Activated gamma-delta T cell treated with Interleukin-2 at 50 U/mL for 16 hours (primary cell): ENCODE measurements around the gene PTPRN2.
"Not testable (repeated sequence)": the region's sequence is repeated elsewhere in the genome, so short reads cannot be mapped to it uniquely, and the experiment has no call there.

Experiments
- DNase-seq: peaks from one replicate; pipeline ENCODE4 v3.0.0-alpha.2; 2020

The PTPRN2 gene

GRCh38 chr7:157998884-157999552 is 588.6 kb downstream of the PTPRN2 start:
- DNase-seq, result no peak

GRCh38 chr7:157997471-157997870 is 590.2 kb downstream of the PTPRN2 start:
- DNase-seq, result no peak

- no peak for DNase-seq
Observed at GRCh38 chr7:157997080-157997440, 590.6 kb downstream of the PTPRN2 start.

GRCh38 chr7:157996359-157997079 is 591.1 kb downstream of the PTPRN2 start:
- no peak for DNase-seq

- no peak for DNase-seq
Observed at GRCh38 chr7:157995815-157996214, 591.8 kb downstream of the PTPRN2 start.

GRCh38 chr7:157994319-157994718 is 593.3 kb downstream of the PTPRN2 start:
- no peak for DNase-seq

- no peak for DNase-seq
Observed at GRCh38 chr7:157993406-157994105, 594.1 kb downstream of the PTPRN2 start.

GRCh38 chr7:157992511-157993160 is 595.0 kb downstream of the PTPRN2 start:
- no peak for DNase-seq

- DNase-seq, result no peak
Observed at GRCh38 chr7:157991761-157992160, 595.9 kb downstream of the PTPRN2 start.

- DNase-seq, result no peak
Observed at GRCh38 chr7:157991351-157991750, 596.3 kb downstream of the PTPRN2 start.

- no peak for DNase-seq
Observed at GRCh38 chr7:157990881-157991250, 596.8 kb downstream of the PTPRN2 start.

- no peak for DNase-seq
Observed at GRCh38 chr7:157990226-157990880, 597.3 kb downstream of the PTPRN2 start.

GRCh38 chr7:157989589-157989988 is 598.0 kb downstream of the PTPRN2 start:
- DNase-seq, result no peak

GRCh38 chr7:157987906-157988305 is 599.7 kb downstream of the PTPRN2 start:
- no peak for DNase-seq

GRCh38 chr7:157986051-157986450 is 601.6 kb downstream of the PTPRN2 start:
- DNase-seq, result no peak

- no peak for DNase-seq
Observed at GRCh38 chr7:157985636-157986035, 602.0 kb downstream of the PTPRN2 start.

- no peak for DNase-seq
Observed at GRCh38 chr7:157984423-157985163, 603.0 kb downstream of the PTPRN2 start.

GRCh38 chr7:157983502-157984422 is 603.9 kb downstream of the PTPRN2 start:
- DNase-seq, result no peak

GRCh38 chr7:157981778-157982177 is 605.8 kb downstream of the PTPRN2 start:
- DNase-seq, result no peak

- no peak for DNase-seq
Observed at GRCh38 chr7:157980774-157981173, 606.8 kb downstream of the PTPRN2 start.

GRCh38 chr7:157980341-157980731 is 607.3 kb downstream of the PTPRN2 start:
- not testable (repeated sequence) for DNase-seq
